GM12878 (cell line): ENCODE measurements around the gene PHC2. TPM values are rescaled to one million over a fixed set of nuclear protein-coding genes. Genes with fewer than 3 reads are reported as not detected.

Experiments
- BMI1 ChIP-seq: fragments of 450-650 bp; IDR thresholded peaks from 2 replicates; pipeline ENCODE4 v1.6.1; 2016; ENCODE audit warnings: mild to moderate bottlenecking, moderate library complexity, borderline replicate concordance
- CREM ChIP-seq: IDR thresholded peaks from 2 replicates; pipeline ENCODE4 v1.6.1; 2014; ENCODE audit warnings: antibody characterized with exemption, low read depth
- MXI1 ChIP-seq: fragments of 150-350 bp; IDR thresholded peaks from 2 replicates; pipeline ENCODE4 v1.6.1; 2011; ENCODE audit warnings: low read depth, mild to moderate bottlenecking, inconsistent platforms, low read length, improper control_type of control experiment
- NR2C1 ChIP-seq: fragments of 450-650 bp; IDR thresholded peaks from 2 replicates; pipeline ENCODE4 v1.6.1; 2017; ENCODE audit warnings: antibody characterized with exemption, mild to moderate bottlenecking, moderate library complexity
- PAX5 ChIP-seq: IDR thresholded peaks from 2 replicates; pipeline ENCODE4 v1.6.1; 2011; ENCODE audit warnings: low read depth, low read length, borderline replicate concordance
- PAX8 ChIP-seq: fragments of 450-650 bp; IDR thresholded peaks from 2 replicates; pipeline ENCODE4 v1.6.1; 2017; ENCODE audit warnings: mild to moderate bottlenecking, moderate library complexity
- RAD51 ChIP-seq: fragments of 450-650 bp; IDR thresholded peaks from 2 replicates; pipeline ENCODE4 v1.6.1; 2016; ENCODE audit warnings: moderate library complexity, mild to moderate bottlenecking, inconsistent platforms
- SUZ12 ChIP-seq: fragments of 200-600 bp; sonication (generic); IDR thresholded peaks from one replicate; pipeline ENCODE4 v1.6.1; 2018; ENCODE audit warnings: antibody characterized with exemption, mild to moderate bottlenecking; ENCODE audit not compliant: unreplicated experiment
- TAF1 ChIP-seq: IDR thresholded peaks from 2 replicates; pipeline ENCODE4 v1.6.1; 2011; ENCODE audit warnings: mild to moderate bottlenecking, low read depth, low read length, borderline replicate concordance
- TARDBP ChIP-seq: IDR thresholded peaks from 2 replicates; pipeline ENCODE4 v1.6.1; 2016; ENCODE audit warnings: borderline replicate concordance
- ZNF687 ChIP-seq: fragments of 450-650 bp; IDR thresholded peaks from 2 replicates; pipeline ENCODE4 v1.6.1; 2017; ENCODE audit warnings: mild to moderate bottlenecking, moderate library complexity
- polyA plus RNA-seq, 11 experiments: library from polyadenylated mRNA; depleted of rRNA in 4 of 11; unstranded in 6 of 11; stranded (reverse) in 5 of 11; fragments of >200 nt; fragmentation: Nextera tagmentation in 4 of 11; fragmentation: Illumina TruSeq in 1 of 11; extraction: Ambion mirVana in 4 of 11; extraction: Trizol in 1 of 11; gene quantifications; 1 replicate in 1 of 11; 2 replicates in 10 of 11; pipeline versions ENCODE4 v1.2.1 to v1.2.3, GENCODE V29; 2011 to 2016; ENCODE audit warnings: inconsistent platforms in 2 of 11, missing spikeins in 2 of 11, low read depth in 1 of 11
- total RNA-seq, 4 experiments: library from RNA; depleted of rRNA in 3 of 4; stranded (reverse); fragments of >200 nt in 3 of 4; fragmentation: Illumina TruSeq in 1 of 4; extraction: Trizol in 1 of 4; gene quantifications; 2 replicates each; pipeline versions ENCODE4 v1.2.1 to v1.2.3, GENCODE V29; 2013 to 2021
- TF ChIP-seq, protein P1 (sequence below): fragments of 450-650 bp; IDR thresholded peaks from 2 replicates; pipeline ENCODE4 v1.6.1; 2016; ENCODE audit warnings: mild to moderate bottlenecking, moderate library complexity, borderline replicate concordance
- TF ChIP-seq, protein P2 (sequence below): IDR thresholded peaks from 2 replicates; pipeline ENCODE4 v1.6.1; 2012; ENCODE audit warnings: low read length, inconsistent platforms
- TF ChIP-seq, protein P3 (sequence below): fragments of 150-350 bp; IDR thresholded peaks from 2 replicates; pipeline ENCODE4 v1.6.1; 2014; ENCODE audit warnings: mild to moderate bottlenecking, low read depth, low read length
- TF ChIP-seq, protein P4 (sequence below): fragments of 450-650 bp; formaldehyde crosslinking; IDR thresholded peaks from 2 replicates; pipeline ENCODE4 v1.4.0; 2022; ENCODE audit warnings: mild to moderate bottlenecking, moderate library complexity

The PHC2 gene
- total and polyA plus RNA-seq, 10 of the 15 experiments (the other 5 are each of a cell fraction or from before 2014, with no cell fraction given), result 2.0 to 35.9 (median 16.4) TPM

- TF ChIP-seq, protein P1, sequence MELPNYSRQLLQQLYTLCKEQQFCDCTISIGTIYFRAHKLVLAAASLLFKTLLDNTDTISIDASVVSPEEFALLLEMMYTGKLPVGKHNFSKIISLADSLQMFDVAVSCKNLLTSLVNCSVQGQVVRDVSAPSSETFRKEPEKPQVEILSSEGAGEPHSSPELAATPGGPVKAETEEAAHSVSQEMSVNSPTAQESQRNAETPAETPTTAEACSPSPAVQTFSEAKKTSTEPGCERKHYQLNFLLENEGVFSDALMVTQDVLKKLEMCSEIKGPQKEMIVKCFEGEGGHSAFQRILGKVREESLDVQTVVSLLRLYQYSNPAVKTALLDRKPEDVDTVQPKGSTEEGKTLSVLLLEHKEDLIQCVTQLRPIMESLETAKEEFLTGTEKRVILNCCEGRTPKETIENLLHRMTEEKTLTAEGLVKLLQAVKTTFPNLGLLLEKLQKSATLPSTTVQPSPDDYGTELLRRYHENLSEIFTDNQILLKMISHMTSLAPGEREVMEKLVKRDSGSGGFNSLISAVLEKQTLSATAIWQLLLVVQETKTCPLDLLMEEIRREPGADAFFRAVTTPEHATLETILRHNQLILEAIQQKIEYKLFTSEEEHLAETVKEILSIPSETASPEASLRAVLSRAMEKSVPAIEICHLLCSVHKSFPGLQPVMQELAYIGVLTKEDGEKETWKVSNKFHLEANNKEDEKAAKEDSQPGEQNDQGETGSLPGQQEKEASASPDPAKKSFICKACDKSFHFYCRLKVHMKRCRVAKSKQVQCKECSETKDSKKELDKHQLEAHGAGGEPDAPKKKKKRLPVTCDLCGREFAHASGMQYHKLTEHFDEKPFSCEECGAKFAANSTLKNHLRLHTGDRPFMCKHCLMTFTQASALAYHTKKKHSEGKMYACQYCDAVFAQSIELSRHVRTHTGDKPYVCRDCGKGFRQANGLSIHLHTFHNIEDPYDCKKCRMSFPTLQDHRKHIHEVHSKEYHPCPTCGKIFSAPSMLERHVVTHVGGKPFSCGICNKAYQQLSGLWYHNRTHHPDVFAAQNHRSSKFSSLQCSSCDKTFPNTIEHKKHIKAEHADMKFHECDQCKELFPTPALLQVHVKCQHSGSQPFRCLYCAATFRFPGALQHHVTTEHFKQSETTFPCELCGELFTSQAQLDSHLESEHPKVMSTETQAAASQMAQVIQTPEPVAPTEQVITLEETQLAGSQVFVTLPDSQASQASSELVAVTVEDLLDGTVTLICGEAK, result no peak
- TF ChIP-seq, protein P2, sequence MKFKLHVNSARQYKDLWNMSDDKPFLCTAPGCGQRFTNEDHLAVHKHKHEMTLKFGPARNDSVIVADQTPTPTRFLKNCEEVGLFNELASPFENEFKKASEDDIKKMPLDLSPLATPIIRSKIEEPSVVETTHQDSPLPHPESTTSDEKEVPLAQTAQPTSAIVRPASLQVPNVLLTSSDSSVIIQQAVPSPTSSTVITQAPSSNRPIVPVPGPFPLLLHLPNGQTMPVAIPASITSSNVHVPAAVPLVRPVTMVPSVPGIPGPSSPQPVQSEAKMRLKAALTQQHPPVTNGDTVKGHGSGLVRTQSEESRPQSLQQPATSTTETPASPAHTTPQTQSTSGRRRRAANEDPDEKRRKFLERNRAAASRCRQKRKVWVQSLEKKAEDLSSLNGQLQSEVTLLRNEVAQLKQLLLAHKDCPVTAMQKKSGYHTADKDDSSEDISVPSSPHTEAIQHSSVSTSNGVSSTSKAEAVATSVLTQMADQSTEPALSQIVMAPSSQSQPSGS, result no peak
- TF ChIP-seq, protein P3, sequence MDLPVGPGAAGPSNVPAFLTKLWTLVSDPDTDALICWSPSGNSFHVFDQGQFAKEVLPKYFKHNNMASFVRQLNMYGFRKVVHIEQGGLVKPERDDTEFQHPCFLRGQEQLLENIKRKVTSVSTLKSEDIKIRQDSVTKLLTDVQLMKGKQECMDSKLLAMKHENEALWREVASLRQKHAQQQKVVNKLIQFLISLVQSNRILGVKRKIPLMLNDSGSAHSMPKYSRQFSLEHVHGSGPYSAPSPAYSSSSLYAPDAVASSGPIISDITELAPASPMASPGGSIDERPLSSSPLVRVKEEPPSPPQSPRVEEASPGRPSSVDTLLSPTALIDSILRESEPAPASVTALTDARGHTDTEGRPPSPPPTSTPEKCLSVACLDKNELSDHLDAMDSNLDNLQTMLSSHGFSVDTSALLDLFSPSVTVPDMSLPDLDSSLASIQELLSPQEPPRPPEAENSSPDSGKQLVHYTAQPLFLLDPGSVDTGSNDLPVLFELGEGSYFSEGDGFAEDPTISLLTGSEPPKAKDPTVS, result no peak
- TF ChIP-seq MXI1 (no peak), ZNF687 (no peak), RAD51 (no peak), TAF1 (no peak), NR2C1 (no peak), TARDBP (no peak), PAX5 (no peak), PAX8 (no peak), BMI1 (no peak), SUZ12 (no peak), CREM (0 out of 2 replicates have a peak, but pooled peaks have one; percentile 6)
- TF ChIP-seq, protein P4, sequence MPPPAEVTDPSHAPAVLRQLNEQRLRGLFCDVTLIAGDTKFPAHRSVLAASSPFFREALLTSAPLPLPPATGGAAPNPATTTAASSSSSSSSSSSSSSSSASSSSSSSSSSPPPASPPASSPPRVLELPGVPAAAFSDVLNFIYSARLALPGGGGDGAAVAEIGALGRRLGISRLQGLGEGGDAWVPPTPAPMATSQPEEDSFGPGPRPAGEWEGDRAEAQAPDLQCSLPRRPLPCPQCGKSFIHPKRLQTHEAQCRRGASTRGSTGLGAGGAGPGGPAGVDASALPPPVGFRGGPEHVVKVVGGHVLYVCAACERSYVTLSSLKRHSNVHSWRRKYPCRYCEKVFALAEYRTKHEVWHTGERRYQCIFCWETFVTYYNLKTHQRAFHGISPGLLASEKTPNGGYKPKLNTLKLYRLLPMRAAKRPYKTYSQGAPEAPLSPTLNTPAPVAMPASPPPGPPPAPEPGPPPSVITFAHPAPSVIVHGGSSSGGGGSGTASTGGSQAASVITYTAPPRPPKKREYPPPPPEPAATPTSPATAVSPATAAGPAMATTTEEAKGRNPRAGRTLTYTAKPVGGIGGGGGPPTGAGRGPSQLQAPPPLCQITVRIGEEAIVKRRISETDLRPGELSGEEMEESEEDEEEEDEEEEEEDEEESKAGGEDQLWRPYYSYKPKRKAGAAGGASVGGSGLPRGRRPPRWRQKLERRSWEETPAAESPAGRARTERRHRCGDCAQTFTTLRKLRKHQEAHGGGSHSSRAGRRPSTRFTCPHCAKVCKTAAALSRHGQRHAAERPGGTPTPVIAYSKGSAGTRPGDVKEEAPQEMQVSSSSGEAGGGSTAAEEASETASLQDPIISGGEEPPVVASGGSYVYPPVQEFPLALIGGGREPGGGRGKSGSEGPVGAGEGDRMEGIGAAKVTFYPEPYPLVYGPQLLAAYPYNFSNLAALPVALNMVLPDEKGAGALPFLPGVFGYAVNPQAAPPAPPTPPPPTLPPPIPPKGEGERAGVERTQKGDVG, result no peak
Measured at GRCh38 chr1:33470495-33471012, 39.7 kb upstream of the PHC2 start (continued).
